Tibial nerve (tissue), 4 donors: ENCODE results near the gene DDX54. TPM values are rescaled to one million over a fixed set of nuclear protein-coding genes. Genes with fewer than 3 reads are reported as not detected.
A peak's percentile ranks its signal among the peaks of the same experiment; 100 is the strongest.

Experiments used
- DNase-seq, 2 donors: peaks; one replicate each; pipeline ENCODE4 v3.0.0-alpha.2; 2019; ENCODE audit warnings: low spot score in 2 of 2
- H3K27ac ChIP-seq, 4 donors: fragments of 200-600 bp; sonication (generic) in 3 of 4; one replicate each; pipeline ENCODE4 v1.5.1; 2017 to 2019; ENCODE audit warnings: mild to moderate bottlenecking in 1 of 4
- H3K27me3 ChIP-seq, 2 donors: fragments of 200-600 bp; sonication (generic) in 1 of 2; one replicate each; pipeline versions ENCODE4 v1.5.1 to v1.6.0; 2017 to 2019
- H3K36me3 ChIP-seq, 3 donors: fragments of 200-600 bp; sonication (generic); one replicate each; pipeline ENCODE4 v1.5.1; 2018 to 2019
- H3K4me1 ChIP-seq, 4 donors: fragments of 200-600 bp; sonication (generic) in 3 of 4; one replicate each; pipeline ENCODE4 v1.5.1; 2017 to 2019
- H3K4me3 ChIP-seq, 4 donors: fragments of 200-600 bp; sonication (generic) in 3 of 4; one replicate each; pipeline ENCODE4 v1.5.1; 2017 to 2019; ENCODE audit warnings: mild to moderate bottlenecking in 1 of 4, moderate library complexity in 1 of 4
- H3K9me3 ChIP-seq, 4 donors: fragments of 200-600 bp; sonication (generic) in 3 of 4; one replicate each; pipeline ENCODE4 v1.5.1; 2017 to 2019
- CTCF ChIP-seq, 5 experiments: fragments of 200-600 bp in 3 of 5; fragments of 450-650 bp in 2 of 5; sonication (generic) in 3 of 5; IDR thresholded peaks; one replicate each; pipeline ENCODE4 v1.5.1; 2016 to 2019; ENCODE audit warnings: antibody characterized with exemption in 5 of 5, mild to moderate bottlenecking in 3 of 5, moderate library complexity in 2 of 5
- EP300 ChIP-seq, 2 donors: sonication (generic); formaldehyde crosslinking; IDR thresholded peaks; one replicate each; pipeline ENCODE4 v1.6.1; 2017; ENCODE audit warnings: antibody characterized with exemption in 2 of 2, mild to moderate bottlenecking in 1 of 2
- POLR2A ChIP-seq, 2 donors: fragments of 450-650 bp; IDR thresholded peaks; one replicate each; pipeline ENCODE4 v1.6.1; 2017; ENCODE audit warnings: antibody characterized with exemption in 2 of 2, mild to moderate bottlenecking in 2 of 2, moderate library complexity in 2 of 2
- WGBS, 2 donors: methylation state at CpG; one replicate each; pipeline ENCODE4 v1.1.5; 2018; 5-methylcytosine and 5-hydroxymethylcytosine counted together
- total RNA-seq, 4 donors: library from RNA; depleted of rRNA; stranded (reverse); fragments of >200 nt; gene quantifications; one replicate each; pipeline ENCODE4 v1.1.0, GENCODE V29; 2016

DDX54 gene
- total RNA-seq, 4 donors from 2014 or later, result 49.4 to 105 (median 83.0) TPM

GRCh38 chr12:113221997-113222729 lies 36.9 kb upstream of the DDX54 start:
- no peak for DNase-seq
- Histone ChIP-seq H3K36me3 (peaks cover 0 to 5% (median 0%) of the 10 kb centered on the region in 3 donors), H3K9me3 (no peaks in the 10 kb centered on the region), H3K27me3 (no peaks in the 10 kb centered on the region), H3K4me1 (peaks cover 0 to 60% (median 32%) of the 10 kb centered on the region in 4 donors), H3K27ac (peak overlapping the region; percentile 78 to 97 (median 96)), H3K4me3 (peak overlapping the region; percentile 63 to 92 (median 80))
- WGBS, 2 donors, result 17% methylated on average over 12 of the region's 12 CpGs
- TF ChIP-seq POLR2A (IDR thresholded peaks at IDR 0.05), result no peak

- WGBS, 2 donors, result 1% methylated on average over 60 to 61 of the region's 68 CpGs
- Histone ChIP-seq H3K4me3 (peak within 1 kb of the TSS; percentile 63 to 92 (median 80)), H3K27me3 (no peaks in the 10 kb centered on the region), H3K4me1 (peaks cover 0 to 62% (median 37%) of the 10 kb centered on the region in 4 donors), H3K27ac (peak within 1 kb of the TSS; percentile 78 to 97 (median 96)), H3K9me3 (no peaks in the 10 kb centered on the region), H3K36me3 (no peaks in the 10 kb centered on the region)
- DNase-seq, result peak; percentile 99 to 100
- peak; percentile 78 to 92 for TF ChIP-seq EP300 (IDR thresholded peaks at IDR 0.05)
- peak; percentile 96 to 98 for TF ChIP-seq POLR2A (IDR thresholded peaks at IDR 0.05)
- peak in 2 of 5 experiments; percentile 64 to 66 for TF ChIP-seq CTCF (IDR thresholded peaks at IDR 0.05)
Measured at GRCh38 chr12:113221181-113221996, 36.1 kb upstream of the DDX54 start, which contains the start of gene TPCN1. TSS of gene TPCN1 (plus strand) at chr12:113221464. CDS start at chr12:113226853, 5,389 bp downstream.

- Histone ChIP-seq H3K27ac (peak overlapping the region; percentile 37 to 90 (median 80)), H3K36me3 (no peaks in the 10 kb centered on the region), H3K9me3 (no peaks in the 10 kb centered on the region), H3K4me3 (peak overlapping the region; percentile 41 to 92 (median 52)), H3K27me3 (no peaks in the 10 kb centered on the region), H3K4me1 (peaks cover 0 to 69% (median 37%) of the 10 kb centered on the region in 4 donors)
- TF ChIP-seq CTCF (IDR thresholded peaks at IDR 0.05) (no peak), POLR2A (IDR thresholded peaks at IDR 0.05) (no peak), EP300 (IDR thresholded peaks at IDR 0.05) (peak in 1 of 2 donors; percentile 71)
- 1% methylated on average over 23 of the region's 23 CpGs for WGBS, 2 donors
- no peak for DNase-seq
Measured at GRCh38 chr12:113220593-113221180, 35.4 kb upstream of the DDX54 start.

GRCh38 chr12:113216027-113216426 lies 30.7 kb upstream of the DDX54 start:
- Histone ChIP-seq H3K27me3 (no peaks in the 10 kb centered on the region), H3K9me3 (no peaks in the 10 kb centered on the region), H3K4me1 (peaks cover 0 to 50% (median 27%) of the 10 kb centered on the region in 4 donors), H3K4me3 (no peak overlapping the region), H3K27ac (peak overlapping the region in 2 of 4 donors; percentile 65 to 73), H3K36me3 (no peaks in the 10 kb centered on the region)
- DNase-seq, result no peak
- no peak for TF ChIP-seq CTCF (IDR thresholded peaks at IDR 0.05)
- no peak for TF ChIP-seq POLR2A (IDR thresholded peaks at IDR 0.05)
- no peak for TF ChIP-seq EP300 (IDR thresholded peaks at IDR 0.05)
- 86 to 87% methylated on average over 2 of the region's 2 CpGs for WGBS, 2 donors

- Histone ChIP-seq H3K4me1 (peaks cover 0 to 42% (median 20%) of the 10 kb centered on the region in 4 donors), H3K27me3 (no peaks in the 10 kb centered on the region), H3K36me3 (no peaks in the 10 kb centered on the region), H3K27ac (peak overlapping the region in 3 of 4 donors; percentile 25 to 73 (median 64)), H3K9me3 (no peaks in the 10 kb centered on the region), H3K4me3 (no peak overlapping the region)
- DNase-seq, result peak; percentile 73 to 86
- peak in 2 of 5 experiments; percentile 43 to 56 for TF ChIP-seq CTCF (IDR thresholded peaks at IDR 0.05)
- no peak for TF ChIP-seq POLR2A (IDR thresholded peaks at IDR 0.05)
- peak; percentile 80 to 95 for TF ChIP-seq EP300 (IDR thresholded peaks at IDR 0.05)
- 51 to 56% methylated on average over 5 of the region's 5 CpGs for WGBS, 2 donors
Measured at GRCh38 chr12:113214895-113215400, 29.7 kb upstream of the DDX54 start.
